ENCODE results near the gene DPT.

The DPT gene

DNA sequence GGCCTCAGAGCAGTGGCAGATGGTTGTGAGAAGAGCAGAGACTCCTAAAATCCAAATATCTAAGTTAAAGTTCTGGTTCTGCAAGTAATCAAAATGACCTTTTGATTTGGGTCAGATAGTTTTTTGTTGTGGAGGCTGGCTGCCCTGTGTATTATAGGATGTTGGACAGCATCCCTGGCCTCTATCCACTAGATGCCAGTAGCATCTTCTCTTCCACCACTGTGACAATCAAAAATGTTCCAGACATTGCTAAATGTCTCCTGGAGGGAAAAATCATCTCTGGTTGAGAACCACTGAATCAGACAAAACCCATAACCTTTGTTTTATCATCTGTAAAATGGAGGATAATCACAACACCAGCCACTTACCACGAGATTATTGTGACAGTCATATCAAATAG, 5.9 kb upstream of the DPT start:
- DNase-seq, result no peak

DNA sequence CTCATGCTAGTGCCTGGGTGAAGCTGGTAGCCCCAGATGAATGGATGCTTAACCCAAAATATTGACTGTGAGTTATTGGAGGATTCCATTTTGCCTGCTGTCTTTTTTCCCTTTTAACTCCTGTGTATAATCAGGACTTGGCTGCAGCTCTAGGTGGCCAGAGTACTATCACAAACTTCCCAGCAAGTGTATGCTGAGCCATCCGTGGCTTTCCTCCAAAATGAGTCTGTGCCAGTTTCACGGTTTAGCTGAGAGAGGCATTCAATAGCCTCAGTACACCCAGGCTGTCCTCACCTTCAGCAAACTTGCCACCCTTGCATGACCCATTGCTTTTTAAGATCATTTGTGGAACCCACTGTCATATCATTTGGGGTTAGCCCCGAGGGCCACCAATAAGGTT, 5.3 kb upstream of the DPT start:
- DNase-seq, result no peak

DNA sequence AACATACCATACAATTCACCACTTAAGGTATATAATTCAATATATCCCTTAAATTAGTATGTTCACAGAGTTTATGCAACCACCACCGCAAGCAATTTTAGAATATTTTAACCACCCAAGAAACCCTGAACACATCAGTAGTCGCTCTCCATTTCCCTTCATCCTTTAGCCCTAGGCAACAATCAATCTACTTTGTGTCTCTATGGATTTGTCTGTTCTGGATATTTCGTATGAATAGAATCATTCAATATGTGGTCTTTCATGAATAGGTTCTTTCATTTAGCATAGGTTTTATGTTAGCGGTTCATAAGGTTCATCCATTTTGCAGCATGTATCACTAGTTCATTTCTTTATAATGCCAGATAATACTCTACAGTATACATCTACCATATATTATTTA, 4.2 kb upstream of the DPT start:
- DNase-seq, result no peak

DNA sequence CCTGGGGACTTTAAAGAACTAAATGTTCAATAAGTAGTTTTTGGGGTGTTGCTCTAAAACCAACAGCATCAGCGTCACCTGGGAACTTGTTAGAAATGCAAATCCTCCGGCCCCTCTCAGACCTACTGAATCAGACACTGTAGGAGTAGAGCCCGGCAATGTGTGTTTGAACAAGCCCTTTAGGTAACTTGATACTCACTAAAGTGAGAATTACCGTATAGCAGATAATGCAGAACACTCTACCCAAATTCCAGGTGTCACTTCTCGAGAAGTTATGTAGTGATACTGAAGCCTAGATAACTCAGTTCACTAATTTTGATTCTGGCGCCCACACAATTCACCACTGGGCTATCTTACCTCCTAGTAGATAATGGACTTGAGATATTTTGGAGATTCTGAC, 3.7 kb upstream of the DPT start:
- DNase-seq, result no peak

DNA sequence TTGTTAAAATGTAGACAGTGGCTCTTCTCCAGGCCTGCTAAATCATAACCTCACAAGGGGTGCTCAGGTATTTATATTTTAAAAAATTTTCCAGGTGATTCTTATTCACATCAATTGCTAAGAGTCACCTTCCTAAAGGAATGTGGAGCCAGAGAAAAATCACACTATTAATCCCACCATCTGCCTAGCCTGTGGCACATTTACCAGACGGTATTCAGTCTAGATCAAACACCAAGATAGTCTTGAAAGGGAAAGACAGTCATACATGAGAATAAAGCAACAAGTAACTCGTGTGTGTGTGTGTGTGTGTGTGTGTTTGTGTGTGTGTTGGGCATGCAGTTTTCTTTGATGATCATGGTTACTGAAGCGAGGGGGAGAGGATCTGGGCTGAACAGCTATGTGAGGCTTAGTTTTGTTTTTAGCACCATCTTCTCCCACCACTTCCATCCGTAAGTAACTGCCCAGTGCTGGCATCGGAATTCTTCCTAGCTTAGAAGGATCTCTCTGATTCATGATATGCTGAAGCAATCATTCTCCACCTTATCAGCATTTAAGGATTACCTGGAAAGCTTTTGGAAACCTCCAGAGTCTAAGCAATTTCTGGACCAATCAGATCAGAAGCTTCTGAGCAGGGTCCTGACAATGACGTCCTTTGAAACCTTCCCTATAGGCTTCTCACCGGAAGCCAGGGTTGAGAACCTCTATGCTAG, 2.4 kb upstream of the DPT start:
- DNase-seq, result no peak

DNA sequence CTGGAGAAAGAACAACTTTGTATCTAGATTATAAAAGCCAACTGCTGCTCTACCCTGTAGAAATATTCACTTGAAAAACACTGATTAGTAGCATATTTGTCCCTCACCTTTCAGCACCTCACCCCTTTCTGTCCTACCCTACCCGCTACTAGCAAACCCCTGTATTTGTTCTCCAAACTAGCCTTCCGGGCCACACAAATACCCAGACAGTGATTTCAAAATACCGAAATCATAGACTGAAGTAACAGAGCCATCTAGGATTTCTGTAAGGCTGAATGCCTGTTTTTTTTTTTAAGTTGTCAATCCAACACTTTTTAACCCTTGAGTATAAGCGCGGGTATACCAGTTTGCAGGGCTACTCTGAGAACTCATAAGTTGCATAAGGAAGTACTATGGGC, 398 bp upstream of the DPT start:
- no peak for DNase-seq

DNA sequence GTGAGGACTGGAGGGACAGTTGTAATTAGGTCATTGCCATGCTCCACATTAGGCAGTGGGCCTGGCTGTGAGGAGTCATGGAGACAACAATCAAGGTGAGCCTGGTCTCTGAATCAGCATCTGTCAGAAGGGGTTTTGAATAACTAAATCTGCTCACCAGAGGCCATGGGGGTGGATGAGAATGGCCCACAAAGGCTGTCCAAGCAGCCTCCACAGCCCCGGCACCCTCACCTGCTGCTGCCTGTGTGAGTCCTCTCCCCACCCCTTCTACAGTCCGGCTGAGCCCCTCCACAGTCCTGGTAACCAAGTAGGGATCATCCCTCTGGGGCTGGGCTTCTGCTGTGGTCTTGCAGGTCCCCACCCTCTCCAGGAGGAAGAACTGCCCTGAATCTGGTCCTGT, 2.3 kb downstream of the DPT start:
- no peak for DNase-seq

DNA sequence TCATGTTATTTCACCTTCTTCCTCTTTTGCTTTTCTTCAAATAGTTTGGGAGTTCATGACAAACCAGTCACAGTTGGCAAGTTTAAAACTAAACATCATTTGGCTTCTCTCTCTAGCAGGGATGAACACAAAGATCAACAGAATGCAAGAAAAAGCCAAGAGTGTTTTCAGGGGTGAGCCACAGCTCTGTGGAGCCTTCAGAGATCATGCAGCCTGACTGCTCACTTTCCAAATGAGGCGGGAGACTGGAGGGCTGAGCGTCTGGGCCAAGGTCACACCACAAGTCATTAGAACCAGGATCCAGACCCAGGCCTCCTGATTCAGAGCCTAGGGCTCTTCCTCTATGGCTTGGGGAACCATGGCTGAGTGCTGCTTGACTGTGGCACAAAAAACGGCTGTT, 2.7 kb downstream of the DPT start:
- no peak for DNase-seq

DNA sequence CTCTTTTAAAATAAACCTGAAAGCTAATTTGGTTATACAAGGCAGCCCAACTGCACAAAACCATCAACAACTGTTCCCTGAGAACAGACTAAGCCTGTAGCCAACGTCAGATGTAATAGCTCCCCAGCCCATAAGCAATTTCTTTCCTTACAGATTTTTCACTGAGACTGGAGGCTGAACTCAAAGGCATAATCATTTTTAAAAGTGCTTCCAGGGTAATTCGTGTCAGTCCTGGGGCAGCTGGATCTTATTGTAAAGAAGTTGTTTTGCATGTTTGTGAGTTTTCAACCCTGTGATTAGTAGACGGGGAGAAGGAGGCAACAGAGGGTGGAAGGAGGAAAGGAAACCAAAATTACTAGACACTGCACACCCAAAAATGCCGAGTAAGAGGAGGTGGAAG, 3.2 kb downstream of the DPT start:
- no peak for DNase-seq

DNA sequence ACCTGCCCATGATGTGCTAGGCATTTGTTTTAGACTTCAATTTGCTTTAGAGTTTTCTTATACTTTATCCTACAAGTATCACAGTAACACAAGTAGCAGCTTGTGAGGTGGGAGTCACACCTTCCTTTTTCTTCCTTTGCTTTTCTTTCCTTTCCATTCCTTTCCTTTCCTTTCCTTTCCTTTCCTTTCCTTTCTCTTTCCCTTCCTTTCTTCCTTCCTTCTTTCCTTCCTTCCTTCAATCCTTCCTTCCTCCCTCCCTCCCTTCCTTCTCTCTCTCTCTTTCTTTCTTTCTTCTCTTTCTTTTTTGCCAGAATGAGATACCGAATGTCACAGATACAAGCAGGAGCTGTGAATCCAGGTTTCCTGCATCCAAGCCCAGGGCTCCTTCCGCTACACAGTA, 3.9 kb downstream of the DPT start:
- DNase-seq, result no peak

DNA sequence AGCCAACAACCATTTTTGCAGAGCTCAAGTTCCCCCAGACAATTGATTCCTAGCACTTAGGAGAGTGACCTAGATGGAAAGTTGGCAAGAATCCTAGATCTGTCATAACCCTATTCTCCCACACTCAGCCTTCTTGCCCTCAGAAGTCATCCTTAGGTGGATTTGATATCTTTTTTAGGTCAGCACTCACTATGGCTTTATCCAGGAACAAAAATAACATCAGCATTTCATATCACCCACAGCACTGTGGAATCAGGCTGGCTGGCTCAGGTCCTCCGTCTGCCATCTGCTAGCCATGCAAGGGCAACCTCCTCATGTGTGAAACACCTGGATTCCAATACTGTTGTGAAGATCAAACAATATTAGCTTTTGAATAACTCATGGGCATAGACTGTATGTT, 6.0 kb downstream of the DPT start:
- no peak for DNase-seq

DNA sequence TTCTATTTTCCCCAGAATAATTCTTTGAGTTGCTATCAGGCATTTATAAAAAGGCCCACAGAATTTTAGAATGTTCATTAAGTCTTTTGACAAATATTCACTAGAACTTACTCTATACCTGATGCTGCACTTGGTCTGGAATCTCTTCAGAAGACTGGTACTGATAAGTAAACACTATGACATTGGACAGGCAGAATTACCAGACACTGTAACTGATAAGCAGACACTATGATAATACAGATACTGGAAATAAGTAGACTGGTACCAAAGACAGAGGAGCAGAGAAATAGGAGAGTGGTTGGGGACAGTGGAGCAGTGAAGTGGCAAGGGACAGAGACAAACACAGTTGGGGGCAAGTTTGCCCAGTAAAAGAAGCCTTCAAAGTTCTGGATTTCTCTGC, 8.2 kb downstream of the DPT start:
- DNase-seq, result no peak

DNA sequence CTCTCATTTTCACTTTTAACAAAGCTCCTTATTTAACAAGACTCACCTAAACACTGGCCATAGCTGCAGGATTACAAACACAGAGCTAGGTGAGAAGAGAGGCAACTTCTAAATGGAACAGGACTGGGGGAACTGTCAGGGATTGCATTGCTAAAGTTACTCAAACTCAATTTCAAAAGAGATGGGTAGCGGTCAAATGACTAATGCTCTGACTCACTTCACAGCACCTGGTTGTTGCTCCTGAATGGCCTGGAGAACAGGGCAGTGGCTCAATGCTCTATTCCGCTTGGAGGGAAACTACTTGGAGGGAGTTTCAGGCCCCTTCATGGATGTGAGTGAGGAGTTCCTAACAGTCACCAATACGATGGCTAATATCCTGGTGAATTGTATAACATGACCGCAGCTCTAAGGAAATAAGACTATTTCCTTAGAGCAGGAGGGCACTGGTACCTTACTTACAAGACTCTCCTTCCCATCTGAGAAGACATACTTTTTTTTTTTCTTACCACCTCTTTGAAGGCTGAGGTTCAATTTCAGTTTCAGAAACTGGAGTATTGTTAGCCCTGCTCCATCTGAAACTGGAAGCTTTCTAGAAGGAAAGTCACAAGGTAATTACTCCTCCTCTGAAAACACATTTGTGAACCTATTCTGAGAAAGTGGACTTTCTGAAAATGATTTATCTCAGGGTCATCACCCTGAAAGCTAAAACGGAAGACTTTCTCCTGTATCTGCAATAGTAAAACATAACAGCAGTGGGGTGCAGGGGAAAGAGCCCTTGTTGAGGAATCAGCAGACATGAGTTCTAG, 9.5 kb downstream of the DPT start:
- DNase-seq, result no peak

DNA sequence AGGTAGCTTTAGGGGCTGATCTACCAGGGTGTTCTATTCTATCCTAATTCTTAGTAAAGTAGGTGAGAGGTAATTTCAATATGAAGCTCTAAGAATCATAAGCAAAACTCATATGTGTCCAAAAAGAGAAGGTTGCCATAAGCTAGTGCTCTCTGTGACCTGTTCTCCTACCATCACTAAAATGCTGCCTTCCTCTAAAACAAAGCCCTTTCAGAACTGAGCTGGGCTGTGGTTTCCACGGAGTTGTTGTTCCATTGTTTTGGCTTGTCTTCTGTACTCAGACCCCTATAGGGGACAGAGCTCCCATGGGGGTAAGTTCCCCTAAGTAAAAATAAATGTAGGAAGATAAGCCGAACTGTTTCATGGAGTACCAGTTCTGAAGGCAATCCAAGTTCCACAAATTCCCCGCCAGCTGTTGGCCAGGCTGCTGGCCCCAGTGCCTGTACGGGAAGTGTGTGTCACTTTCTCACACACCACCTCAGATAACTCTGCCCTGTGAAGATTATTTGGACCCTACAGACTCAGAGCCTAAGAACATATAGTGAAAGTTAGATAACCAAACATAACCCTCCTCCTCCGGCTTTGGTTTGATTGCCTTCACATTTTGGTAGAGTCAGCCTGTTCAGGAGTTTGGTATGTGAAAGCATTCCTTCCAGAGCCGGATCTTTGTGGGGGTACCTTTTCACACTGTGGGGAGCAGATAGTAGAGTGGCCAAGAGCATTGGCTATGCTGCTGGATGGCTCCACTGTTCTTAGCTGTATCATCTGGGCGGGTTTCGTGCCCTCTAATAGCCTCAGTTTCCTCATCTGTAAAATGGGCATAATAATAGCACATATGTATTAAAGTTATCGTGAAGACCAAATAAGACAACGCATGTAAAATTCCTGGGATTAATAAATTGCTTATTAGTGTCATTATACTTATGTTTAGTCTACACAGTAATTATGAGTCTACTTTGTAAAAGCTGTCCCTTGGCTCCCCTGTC, 10.8 kb downstream of the DPT start:
- no peak for DNase-seq

DNA sequence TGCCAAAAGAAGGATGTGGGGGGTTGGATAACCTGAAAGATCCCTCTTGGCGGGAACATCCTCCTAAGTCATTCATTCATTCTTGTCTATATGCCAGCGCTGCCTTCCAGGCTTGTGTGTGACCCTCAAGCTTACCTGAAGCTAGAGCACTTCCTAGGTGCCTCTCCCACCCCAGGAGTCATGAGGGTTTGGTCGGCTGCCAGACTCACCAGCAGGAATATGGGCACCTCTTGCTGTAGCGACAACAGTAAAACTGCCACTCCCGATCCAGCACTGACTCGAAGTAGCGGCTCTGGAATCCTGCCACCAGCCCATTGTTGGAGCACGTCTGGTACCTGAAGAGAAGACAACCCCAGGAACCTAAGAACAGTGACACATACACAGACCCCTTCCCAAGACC, 15.0 kb downstream of the DPT start:
- DNase-seq, result no peak

DNA sequence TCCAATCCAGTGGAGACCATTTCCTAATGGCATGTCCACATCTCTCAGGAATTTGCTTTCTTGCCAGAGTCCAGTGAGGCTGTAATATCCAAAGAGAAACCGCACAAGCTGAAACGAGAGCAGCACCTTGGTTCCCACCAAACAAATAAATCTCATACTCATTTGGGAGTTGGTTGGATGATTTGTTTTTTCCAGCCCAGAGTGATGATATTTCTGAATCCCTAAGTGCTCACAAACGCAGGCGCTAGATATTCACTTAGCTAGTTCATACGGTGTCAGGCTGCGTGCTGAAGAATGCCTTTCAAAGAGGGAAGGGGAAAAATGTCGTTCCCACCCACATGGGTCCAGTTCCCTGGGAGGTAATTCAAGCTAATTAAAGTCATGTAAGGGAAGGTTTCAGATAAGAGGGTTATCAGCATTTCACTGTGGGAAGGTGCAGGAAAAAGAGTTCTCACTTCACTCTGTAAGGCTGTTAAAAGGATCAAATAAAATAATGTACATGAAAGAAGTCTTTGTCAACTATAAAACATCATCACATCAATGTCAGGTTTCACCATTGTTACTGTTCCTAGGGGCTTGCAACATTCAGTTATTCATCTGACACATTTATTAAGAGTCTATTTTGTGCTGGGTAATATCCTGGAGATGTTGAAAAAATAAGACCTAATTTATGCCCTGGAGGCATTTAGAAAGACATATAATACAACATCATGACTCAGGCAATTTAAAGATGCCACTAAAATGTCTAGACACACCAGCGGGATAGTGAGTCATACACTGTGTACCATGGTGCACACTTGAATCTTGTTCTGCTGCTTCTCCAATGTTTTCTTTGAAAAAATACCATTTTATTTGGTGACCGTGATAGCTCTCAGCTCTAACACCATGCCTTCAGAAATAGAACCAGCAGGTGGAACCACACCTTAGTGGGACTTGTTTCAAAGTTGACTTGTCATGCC, 19.3 kb downstream of the DPT start:
- no peak for DNase-seq

DNA sequence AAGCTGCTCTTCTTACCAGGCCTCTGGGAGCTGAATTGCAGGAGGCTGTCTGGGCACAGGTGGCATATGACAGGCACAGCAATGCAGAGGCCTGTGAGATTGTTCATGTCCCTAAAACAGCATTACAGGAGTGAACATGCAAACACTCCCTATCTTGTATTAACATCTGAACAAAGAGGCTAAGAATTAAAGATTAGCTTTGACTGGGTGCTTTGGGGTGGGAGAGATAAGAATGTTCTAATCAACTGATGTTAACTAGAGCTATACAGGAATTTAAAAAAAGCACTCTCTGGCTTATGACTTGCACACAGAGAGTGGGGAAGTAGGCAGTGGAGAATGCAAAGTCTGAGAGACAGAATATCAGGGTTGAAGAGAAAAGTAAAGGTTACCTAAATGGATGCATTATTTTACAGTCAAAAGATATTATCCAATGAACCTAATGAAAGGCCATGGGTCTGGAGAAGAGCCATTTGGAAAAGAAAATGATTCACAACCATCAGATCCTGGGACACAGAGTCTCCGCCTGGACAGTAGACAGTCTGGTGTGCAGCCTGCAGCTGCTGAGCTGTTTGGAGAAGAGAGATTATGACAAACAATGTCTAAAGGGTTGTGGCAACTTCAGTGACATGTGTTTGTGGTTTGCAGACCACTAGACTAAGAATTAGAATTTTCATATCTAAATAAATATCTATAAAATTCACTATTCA, 20.2 kb downstream of the DPT start:
- no peak for DNase-seq

DNA sequence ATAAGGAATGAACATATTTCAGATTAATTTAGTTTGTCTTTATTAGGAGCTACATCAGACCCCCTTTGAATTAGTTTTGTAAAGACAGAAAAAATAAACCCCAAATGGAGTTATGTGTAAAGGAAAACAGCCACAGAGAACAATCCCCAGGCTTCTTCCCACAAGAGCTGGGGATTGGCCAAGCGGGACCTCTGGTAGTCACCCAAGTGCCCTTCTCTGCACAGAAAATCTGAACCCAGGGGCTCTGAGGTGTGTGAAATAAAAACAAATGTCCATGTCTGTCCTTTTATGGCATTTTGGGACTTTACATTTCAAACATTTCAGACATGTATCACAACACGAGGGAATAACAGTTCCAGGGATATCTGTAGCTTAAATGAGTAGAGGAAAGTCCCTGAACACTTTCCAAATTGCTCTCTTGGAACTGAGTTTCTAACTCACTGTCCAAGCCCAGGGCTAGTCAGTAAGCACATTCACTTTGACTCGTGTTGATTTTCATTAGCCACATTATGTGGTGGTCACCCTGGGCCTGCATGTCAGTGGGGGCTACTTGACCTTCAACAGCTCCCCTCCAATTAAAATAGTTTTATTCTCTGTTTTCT, 22.5 kb downstream of the DPT start:
- no peak for DNase-seq

DNA sequence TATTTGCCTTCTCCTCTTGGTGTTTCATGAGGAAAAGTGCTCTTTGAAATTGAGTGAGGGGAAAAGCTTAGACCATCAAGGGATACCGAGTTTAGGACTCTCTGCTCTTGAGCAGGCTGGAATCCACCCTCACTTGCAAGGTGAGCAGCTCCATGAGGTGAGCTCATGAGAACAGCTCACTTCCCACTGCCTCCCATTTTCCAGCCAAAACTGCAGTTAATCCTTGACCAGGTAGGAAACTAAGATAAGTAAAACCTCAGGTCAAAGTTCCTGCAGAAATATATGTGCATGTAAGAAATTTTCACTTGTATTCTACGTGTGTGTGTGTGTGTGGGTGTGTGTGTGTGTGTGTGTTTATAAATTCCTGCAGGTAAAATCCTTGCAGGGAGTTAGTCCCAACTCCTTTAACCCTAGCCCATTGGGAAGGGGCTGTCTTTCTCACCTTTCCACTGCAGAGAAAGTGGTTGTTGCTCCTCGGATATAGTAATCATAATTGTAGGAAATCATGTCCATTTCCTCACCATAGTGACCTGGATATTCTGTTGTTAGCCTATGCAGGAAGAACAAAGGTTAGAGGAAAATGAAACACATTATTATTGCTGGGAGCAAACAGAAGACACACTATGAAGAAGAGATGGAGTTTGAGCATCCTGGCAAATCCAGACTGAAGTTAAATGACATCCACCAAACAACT, 28.3 kb downstream of the DPT start:
- DNase-seq, result no peak

DNA sequence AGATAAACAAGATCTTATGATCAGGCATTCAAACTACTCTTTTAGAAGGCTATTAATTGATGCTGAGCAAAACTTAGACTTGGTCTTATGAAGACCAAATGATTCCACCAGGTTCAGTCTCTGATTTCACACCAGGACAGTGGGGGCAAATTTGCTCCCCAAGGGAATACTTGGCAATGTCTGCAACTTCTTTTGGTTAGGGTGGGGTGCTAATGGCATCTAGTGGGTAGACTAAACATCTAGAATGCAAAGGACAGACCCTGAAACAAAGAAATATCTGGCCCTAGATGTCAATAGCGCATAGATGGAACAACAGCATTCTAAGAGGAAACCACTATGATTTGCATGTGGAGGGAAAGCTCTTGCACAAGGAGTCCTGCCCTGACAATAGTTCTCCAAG, 30.6 kb downstream of the DPT start:
- DNase-seq, result no peak

Measured in 8988T (cell line).